OCI-LY3 (cell line): ENCODE measurements around the gene CDC45.
"Not testable (repeated sequence)": the region's sequence is repeated elsewhere in the genome, so short reads cannot be mapped to it uniquely, and the experiment has no call there.

Source experiments
- EZH2phosphoT487 ChIP-seq: fragments of 200-600 bp; shearing (Covaris generic); IDR thresholded peaks from 2 replicates; pipeline ENCODE4 v1.6.1; 2018; ENCODE audit warnings: antibody characterized with exemption, mixed run types, low read depth
- TF ChIP-seq, protein P1 (sequence below): fragments of 200-600, 300-600 bp; sonication (generic); IDR thresholded peaks from 2 replicates; pipeline ENCODE4 v1.5.1; 2014; ENCODE audit warnings: antibody characterized with exemption, low read length, low read depth

DNA sequence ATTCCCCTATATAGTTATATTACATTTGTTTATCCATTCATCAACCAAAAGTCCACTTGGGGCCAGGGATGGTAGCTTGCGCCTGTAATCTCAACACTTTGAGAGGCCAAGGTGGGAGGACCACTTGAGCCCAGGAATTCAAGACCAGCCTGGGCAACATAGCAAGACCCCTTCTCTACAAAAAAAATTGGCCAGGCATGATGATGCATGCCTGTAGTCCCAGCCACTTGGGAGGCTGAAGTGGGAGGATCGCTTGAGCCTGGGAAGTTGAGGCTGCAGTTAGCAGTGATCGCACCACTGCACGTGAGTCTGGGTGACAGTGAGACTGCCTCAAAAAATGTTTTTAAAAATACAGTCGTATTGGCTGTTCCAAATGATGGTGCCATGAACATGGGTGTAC, 68.7 kb downstream of the CDC45 start:
- TF ChIP-seq, protein P1, sequence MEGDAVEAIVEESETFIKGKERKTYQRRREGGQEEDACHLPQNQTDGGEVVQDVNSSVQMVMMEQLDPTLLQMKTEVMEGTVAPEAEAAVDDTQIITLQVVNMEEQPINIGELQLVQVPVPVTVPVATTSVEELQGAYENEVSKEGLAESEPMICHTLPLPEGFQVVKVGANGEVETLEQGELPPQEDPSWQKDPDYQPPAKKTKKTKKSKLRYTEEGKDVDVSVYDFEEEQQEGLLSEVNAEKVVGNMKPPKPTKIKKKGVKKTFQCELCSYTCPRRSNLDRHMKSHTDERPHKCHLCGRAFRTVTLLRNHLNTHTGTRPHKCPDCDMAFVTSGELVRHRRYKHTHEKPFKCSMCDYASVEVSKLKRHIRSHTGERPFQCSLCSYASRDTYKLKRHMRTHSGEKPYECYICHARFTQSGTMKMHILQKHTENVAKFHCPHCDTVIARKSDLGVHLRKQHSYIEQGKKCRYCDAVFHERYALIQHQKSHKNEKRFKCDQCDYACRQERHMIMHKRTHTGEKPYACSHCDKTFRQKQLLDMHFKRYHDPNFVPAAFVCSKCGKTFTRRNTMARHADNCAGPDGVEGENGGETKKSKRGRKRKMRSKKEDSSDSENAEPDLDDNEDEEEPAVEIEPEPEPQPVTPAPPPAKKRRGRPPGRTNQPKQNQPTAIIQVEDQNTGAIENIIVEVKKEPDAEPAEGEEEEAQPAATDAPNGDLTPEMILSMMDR, result not testable (repeated sequence)
- TF ChIP-seq EZH2phosphoT487, result not testable (repeated sequence)
